Skin epidermis (tissue), 12 donors: ENCODE data around the gene PHC1.
A peak's percentile ranks its signal among the peaks of the same experiment; 100 is the strongest.

ENCODE experiments used
- H3K27ac ChIP-seq, 21 experiments: fragments of 200-600 bp; sonication (generic) in 11 of 21; one replicate each; pipeline ENCODE4 v1.5.0; 2020; ENCODE audit warnings: mild to moderate bottlenecking in 3 of 21, inconsistent platforms in 2 of 21, moderate library complexity in 2 of 21
- H3K4me3 ChIP-seq, 7 experiments: fragments of 200-600 bp; sonication (generic) in 2 of 7; one replicate each; pipeline ENCODE4 v1.5.0; 2020; ENCODE audit warnings: inconsistent platforms in 2 of 7, mild to moderate bottlenecking in 2 of 7, moderate library complexity in 1 of 7

PHC1 gene

GRCh38 chr12:8947737-8948136, 33.4 kb downstream of the PHC1 start:
- Histone ChIP-seq H3K27ac (peak overlapping the region in 2 of 21 experiments; percentile 92 to 94), H3K4me3 (no peak overlapping the region)

GRCh38 chr12:8948701-8949341, 34.5 kb downstream of the PHC1 start:
- peak overlapping the region; percentile 64 to 96 (median 86) for H3K4me3 ChIP-seq
- H3K27ac ChIP-seq = peak overlapping the region; percentile 62 to 99 (median 94)

GRCh38 chr12:8949342-8950220, 35.3 kb downstream of the PHC1 start, which contains the start of gene M6PR:
Gene M6PR (minus strand): TSS chr12:8949645. CDS start chr12:8946404, 3,241 bp downstream.
- peak within 1 kb of the TSS; percentile 62 to 99 (median 94) for H3K27ac ChIP-seq

GRCh38 chr12:8950221-8950527, 35.9 kb downstream of the PHC1 start:
- Histone ChIP-seq H3K27ac (peak overlapping the region; percentile 62 to 99 (median 94)), H3K4me3 (peak overlapping the region; percentile 64 to 96 (median 86))

More at GRCh38 chr12:8949342-8950220, 35.3 kb downstream of the PHC1 start, which contains the start of gene M6PR:
- peak within 1 kb of the TSS; percentile 64 to 96 (median 86) for H3K4me3 ChIP-seq

- peak overlapping the region in 19 of 21 experiments; percentile 76 to 99 (median 94) for H3K27ac ChIP-seq
These were observed 36.6 kb downstream of the PHC1 start for GRCh38 chr12:8950702-8951478.

GRCh38 chr12:8951744-8952143, 37.4 kb downstream of the PHC1 start:
- Histone ChIP-seq H3K27ac (peak overlapping the region in 8 of 21 experiments; percentile 2 to 94 (median 92)), H3K4me3 (no peak overlapping the region)

More at GRCh38 chr12:8950702-8951478, 36.6 kb downstream of the PHC1 start:
- H3K4me3 ChIP-seq = peak overlapping the region; percentile 64 to 96 (median 86)

GRCh38 chr12:8953773-8954402, 39.6 kb downstream of the PHC1 start:
- no peak overlapping the region for H3K4me3 ChIP-seq
- H3K27ac ChIP-seq = peak overlapping the region in 3 of 21 experiments; percentile 9 to 92 (median 60)

GRCh38 chr12:8956073-8956472, 41.8 kb downstream of the PHC1 start:
- Histone ChIP-seq H3K4me3 (no peak overlapping the region), H3K27ac (peak overlapping the region in 2 of 21 experiments; percentile 14)

- peak overlapping the region in 1 of 21 experiments; percentile 30 for H3K27ac ChIP-seq
- no peak overlapping the region for H3K4me3 ChIP-seq
These were observed 42.5 kb downstream of the PHC1 start for GRCh38 chr12:8956772-8957171.

- no peak overlapping the region for H3K27ac ChIP-seq
- no peak overlapping the region for H3K4me3 ChIP-seq
These were observed 43.3 kb downstream of the PHC1 start for GRCh38 chr12:8957561-8957960.

- peak overlapping the region in 1 of 21 experiments; percentile 4 for H3K27ac ChIP-seq
- H3K4me3 ChIP-seq = no peak overlapping the region
These were observed 43.8 kb downstream of the PHC1 start for GRCh38 chr12:8958066-8958465.

GRCh38 chr12:8960176-8960575, 45.9 kb downstream of the PHC1 start:
- Histone ChIP-seq H3K27ac (no peak overlapping the region), H3K4me3 (no peak overlapping the region)

GRCh38 chr12:8968761-8969160, 54.5 kb downstream of the PHC1 start:
- no peak overlapping the region for H3K4me3 ChIP-seq
- H3K27ac ChIP-seq = no peak overlapping the region

GRCh38 chr12:8969861-8970411, 55.6 kb downstream of the PHC1 start:
- Histone ChIP-seq H3K4me3 (no peak overlapping the region), H3K27ac (no peak overlapping the region)

GRCh38 chr12:8970432-8970831, 56.1 kb downstream of the PHC1 start:
- no peak overlapping the region for H3K27ac ChIP-seq
- H3K4me3 ChIP-seq = no peak overlapping the region

- Histone ChIP-seq H3K27ac (no peak overlapping the region), H3K4me3 (no peak overlapping the region)
These were observed 65.8 kb downstream of the PHC1 start for GRCh38 chr12:8980137-8980536.

- Histone ChIP-seq H3K4me3 (no peak overlapping the region), H3K27ac (no peak overlapping the region)
These were observed 71.0 kb downstream of the PHC1 start for GRCh38 chr12:8985213-8985754.

GRCh38 chr12:8987163-8987562, 72.9 kb downstream of the PHC1 start:
- H3K4me3 ChIP-seq = no peak overlapping the region
- H3K27ac ChIP-seq = peak overlapping the region in 2 of 21 experiments; percentile 20 to 70

GRCh38 chr12:8987685-8988084, 73.4 kb downstream of the PHC1 start:
- Histone ChIP-seq H3K27ac (peak overlapping the region in 8 of 21 experiments; percentile 6 to 70 (median 30)), H3K4me3 (no peak overlapping the region)
